Kidney epithelial cell (primary cell): ENCODE results near the gene ARID1A. TPM values are rescaled to one million over a fixed set of nuclear protein-coding genes. Genes with fewer than 3 reads are reported as not detected.

ENCODE experiments used
- DNase-seq: peaks from one replicate; pipeline ENCODE4 v3.0.0-alpha.2; 2010; ENCODE audit warnings: low read depth
- H3K27me3 ChIP-seq: 2 replicates; pipeline ENCODE4 v1.6.0; 2011; ENCODE audit warnings: low read length; ENCODE audit not compliant: control insufficient read depth, insufficient read depth
- H3K36me3 ChIP-seq: 2 replicates; pipeline ENCODE4 v1.5.1; 2011; ENCODE audit warnings: low read length; ENCODE audit not compliant: control insufficient read depth, insufficient read depth
- H3K4me3 ChIP-seq: 2 replicates; pipeline ENCODE4 v1.5.1; 2011; ENCODE audit warnings: low read depth, mild to moderate bottlenecking, control low read depth, low read length
- total RNA-seq: library from RNA; depleted of rRNA; stranded (reverse); fragments of >200 nt; gene quantifications from 2 replicates; pipeline ENCODE4 v1.2.3, GENCODE V29; 2015
- TF ChIP-seq, protein P1 (sequence below): IDR thresholded peaks from 2 replicates; pipeline ENCODE4 v1.5.1; 2011; ENCODE audit warnings: mild to moderate bottlenecking, moderate library complexity, low read length, control low read depth, inconsistent platforms; ENCODE audit not compliant: insufficient read depth, poor library complexity, severe bottlenecking

Gene ARID1A
- total RNA-seq, 1 donor from 2014 or later = 43.7 TPM

DNA sequence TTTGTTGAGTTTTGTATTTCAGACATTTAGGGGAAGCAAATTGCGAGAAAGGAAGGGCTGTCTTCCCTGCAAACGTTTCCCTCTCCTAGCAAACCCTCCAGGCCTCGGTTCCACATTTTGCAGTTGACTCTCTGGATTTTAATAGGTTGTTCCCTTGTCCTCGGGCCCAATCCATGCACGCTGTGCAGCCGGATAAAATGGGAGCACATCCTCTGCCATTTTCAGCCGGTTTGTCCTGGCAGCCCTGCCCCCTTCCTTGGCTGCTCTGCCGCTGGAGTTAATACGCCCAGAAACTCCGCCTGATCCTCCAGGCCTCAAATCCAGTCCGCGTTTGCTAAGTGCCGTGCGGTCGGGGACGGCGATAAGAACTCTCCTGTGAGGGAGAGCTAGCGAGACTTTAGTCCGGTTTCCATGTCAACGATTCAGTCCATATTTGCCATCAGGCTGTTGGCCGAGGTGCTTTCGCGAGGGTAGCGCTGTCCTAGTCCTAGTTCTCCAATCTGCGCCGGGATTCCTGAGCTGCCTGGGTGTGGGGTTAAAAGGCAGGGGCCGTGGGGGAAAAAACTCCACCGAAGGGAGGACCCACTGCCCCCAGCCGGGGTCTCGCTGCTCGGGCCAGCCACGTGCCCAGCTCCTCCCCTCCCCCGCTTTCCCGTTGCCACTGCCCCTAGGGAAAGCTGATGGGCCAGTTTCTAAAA, 2.9 kb upstream of the ARID1A start:
- TF ChIP-seq, protein P1, sequence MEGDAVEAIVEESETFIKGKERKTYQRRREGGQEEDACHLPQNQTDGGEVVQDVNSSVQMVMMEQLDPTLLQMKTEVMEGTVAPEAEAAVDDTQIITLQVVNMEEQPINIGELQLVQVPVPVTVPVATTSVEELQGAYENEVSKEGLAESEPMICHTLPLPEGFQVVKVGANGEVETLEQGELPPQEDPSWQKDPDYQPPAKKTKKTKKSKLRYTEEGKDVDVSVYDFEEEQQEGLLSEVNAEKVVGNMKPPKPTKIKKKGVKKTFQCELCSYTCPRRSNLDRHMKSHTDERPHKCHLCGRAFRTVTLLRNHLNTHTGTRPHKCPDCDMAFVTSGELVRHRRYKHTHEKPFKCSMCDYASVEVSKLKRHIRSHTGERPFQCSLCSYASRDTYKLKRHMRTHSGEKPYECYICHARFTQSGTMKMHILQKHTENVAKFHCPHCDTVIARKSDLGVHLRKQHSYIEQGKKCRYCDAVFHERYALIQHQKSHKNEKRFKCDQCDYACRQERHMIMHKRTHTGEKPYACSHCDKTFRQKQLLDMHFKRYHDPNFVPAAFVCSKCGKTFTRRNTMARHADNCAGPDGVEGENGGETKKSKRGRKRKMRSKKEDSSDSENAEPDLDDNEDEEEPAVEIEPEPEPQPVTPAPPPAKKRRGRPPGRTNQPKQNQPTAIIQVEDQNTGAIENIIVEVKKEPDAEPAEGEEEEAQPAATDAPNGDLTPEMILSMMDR = no peak
- DNase-seq = peak; percentile 90
- no peaks in the 10 kb centered on the region for H3K36me3 ChIP-seq
- H3K4me3 ChIP-seq = peak overlapping the region; percentile 51
- H3K27me3 ChIP-seq = no peaks in the 10 kb centered on the region

DNA sequence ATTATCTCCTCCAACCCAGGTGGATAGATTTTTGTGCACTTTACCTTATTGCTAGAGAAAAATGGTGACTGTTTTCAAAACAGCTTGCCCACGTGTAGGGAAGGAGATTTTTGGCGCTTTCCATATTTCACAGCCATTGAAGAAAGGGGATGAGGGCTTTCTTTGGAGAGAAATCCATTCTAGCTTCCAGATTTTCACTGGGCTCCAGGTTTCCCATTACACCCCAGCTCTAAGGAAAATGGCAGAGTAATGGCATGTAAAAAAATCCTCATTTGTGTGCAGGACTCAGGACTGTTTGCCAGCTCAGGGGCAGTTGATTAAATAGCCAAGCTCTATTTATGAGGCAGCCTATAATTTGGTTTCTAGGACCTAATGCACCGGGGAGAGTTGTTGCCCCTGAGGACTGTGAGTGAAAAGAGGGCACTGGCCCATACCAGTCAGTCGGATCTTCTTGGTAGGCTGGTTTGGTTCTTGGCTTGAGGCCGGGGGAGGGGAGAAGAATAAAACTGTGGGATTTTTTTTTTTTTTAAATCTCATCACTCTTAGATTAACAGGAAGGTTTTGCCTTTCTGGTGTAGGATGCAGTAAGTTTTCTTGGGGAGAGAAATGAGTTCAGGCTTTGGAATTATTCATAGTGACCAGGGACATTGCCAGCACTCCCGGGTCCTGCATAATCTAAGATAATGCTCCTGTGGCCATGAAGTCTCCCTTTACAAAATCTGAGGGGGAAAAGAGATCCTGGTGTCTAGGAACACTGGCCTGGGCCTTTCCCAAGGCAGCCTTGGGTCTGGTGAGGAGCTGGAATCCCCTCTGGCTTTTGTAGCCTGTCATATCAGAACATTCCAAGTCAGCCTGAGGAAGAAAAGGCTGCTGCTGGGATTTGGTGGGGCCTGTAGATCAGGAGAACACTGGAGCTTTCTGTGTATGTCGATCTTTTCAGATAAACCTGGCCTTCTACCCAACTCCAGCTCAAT, 1.9 kb upstream of the ARID1A start:
- H3K27me3 ChIP-seq = no peaks in the 10 kb centered on the region
- no peaks in the 10 kb centered on the region for H3K36me3 ChIP-seq
- H3K4me3 ChIP-seq = peak overlapping the region; percentile 51
- TF ChIP-seq, protein P1 = no peak
- no peak for DNase-seq

DNA sequence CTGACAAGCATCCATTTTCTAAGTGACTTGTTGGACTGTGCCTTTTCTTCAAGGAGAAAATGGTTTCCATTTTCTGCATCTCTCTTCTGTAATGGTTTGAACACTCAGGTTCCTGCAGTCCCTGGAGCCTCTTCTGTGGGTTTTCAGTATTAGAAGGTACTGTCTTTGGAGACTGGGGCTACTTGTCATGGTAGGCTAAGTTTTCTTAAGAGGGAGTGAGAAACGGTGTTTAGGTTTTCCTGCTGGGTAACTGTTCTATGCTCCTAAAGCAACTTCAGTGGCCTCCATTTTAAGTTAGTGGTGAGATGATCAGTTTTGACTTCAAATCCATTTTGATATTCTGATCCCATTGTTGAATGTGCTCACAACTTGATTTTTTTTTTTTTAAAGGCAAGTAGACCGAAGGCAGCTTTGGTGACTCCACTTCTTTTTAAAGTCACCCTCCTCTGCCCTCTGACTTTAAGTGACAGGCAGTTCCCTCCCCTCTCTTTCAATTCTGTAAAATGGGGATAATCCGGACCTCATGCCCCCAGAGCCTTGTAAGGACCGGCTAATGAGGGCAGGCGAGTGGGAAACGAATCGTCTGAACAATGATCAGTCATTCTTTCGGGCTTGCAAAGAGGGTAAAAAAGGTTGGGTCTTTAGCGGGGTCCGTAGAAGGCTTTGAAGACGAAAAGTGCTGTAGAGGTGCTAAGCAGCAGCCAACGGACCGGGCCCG, 1.0 kb upstream of the ARID1A start:
- Histone ChIP-seq H3K27me3 (no peaks in the 10 kb centered on the region), H3K36me3 (no peaks in the 10 kb centered on the region), H3K4me3 (peak overlapping the region; percentile 77)
- DNase-seq = no peak
- TF ChIP-seq, protein P1 = no peak

DNA sequence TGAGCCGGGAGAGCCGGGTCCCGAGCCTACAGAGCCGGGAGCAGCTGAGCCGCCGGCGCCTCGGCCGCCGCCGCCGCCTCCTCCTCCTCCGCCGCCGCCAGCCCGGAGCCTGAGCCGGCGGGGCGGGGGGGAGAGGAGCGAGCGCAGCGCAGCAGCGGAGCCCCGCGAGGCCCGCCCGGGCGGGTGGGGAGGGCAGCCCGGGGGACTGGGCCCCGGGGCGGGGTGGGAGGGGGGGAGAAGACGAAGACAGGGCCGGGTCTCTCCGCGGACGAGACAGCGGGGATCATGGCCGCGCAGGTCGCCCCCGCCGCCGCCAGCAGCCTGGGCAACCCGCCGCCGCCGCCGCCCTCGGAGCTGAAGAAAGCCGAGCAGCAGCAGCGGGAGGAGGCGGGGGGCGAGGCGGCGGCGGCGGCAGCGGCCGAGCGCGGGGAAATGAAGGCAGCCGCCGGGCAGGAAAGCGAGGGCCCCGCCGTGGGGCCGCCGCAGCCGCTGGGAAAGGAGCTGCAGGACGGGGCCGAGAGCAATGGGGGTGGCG, 371 bp downstream of the ARID1A start:
- no peak for DNase-seq
- Histone ChIP-seq H3K36me3 (no peaks in the 10 kb centered on the region), H3K27me3 (no peaks in the 10 kb centered on the region), H3K4me3 (peak overlapping the region; percentile 77)
- TF ChIP-seq, protein P1 = no peak

DNA sequence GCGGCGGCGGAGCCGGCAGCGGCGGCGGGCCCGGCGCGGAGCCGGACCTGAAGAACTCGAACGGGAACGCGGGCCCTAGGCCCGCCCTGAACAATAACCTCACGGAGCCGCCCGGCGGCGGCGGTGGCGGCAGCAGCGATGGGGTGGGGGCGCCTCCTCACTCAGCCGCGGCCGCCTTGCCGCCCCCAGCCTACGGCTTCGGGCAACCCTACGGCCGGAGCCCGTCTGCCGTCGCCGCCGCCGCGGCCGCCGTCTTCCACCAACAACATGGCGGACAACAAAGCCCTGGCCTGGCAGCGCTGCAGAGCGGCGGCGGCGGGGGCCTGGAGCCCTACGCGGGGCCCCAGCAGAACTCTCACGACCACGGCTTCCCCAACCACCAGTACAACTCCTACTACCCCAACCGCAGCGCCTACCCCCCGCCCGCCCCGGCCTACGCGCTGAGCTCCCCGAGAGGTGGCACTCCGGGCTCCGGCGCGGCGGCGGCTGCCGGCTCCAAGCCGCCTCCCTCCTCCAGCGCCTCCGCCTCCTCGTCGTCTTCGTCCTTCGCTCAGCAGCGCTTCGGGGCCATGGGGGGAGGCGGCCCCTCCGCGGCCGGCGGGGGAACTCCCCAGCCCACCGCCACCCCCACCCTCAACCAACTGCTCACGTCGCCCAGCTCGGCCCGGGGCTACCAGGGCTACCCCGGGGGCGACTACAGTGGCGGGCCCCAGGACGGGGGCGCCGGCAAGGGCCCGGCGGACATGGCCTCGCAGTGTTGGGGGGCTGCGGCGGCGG, 1.0 kb downstream of the ARID1A start:
- no peaks in the 10 kb centered on the region for H3K27me3 ChIP-seq
- H3K36me3 ChIP-seq = no peaks in the 10 kb centered on the region
- TF ChIP-seq, protein P1 = no peak
- peak overlapping the region; percentile 77 for H3K4me3 ChIP-seq
- no peak for DNase-seq
